Liver (tissue), 3 donors: ENCODE data around the gene POTEH.
"Not testable (repeated sequence)": the region's sequence is repeated elsewhere in the genome, so short reads cannot be mapped to it uniquely, and the experiment has no call there.

Experiments
- EGR1 ChIP-seq, 2 donors: IDR thresholded peaks; 2 replicates each; pipeline ENCODE4 v1.6.1; 2016 to 2018; ENCODE audit warnings: antibody characterized with exemption in 2 of 2, low read depth in 2 of 2
- GABPA ChIP-seq, 2 donors: IDR thresholded peaks in 1 of 2; conservative IDR thresholded peaks in 1 of 2; 2 replicates each; pipeline ENCODE4 v1.6.1; 2016; ENCODE audit warnings: antibody characterized with exemption in 2 of 2, mild to moderate bottlenecking in 1 of 2, moderate library complexity in 1 of 2
- HNF4A ChIP-seq, 2 donors: conservative IDR thresholded peaks; 2 replicates each; pipeline ENCODE4 v1.6.1; 2016; ENCODE audit warnings: antibody characterized with exemption in 2 of 2, mild to moderate bottlenecking in 2 of 2
- JUND ChIP-seq, 2 donors: IDR thresholded peaks; 2 replicates each; pipeline ENCODE4 v1.6.1; 2016; ENCODE audit warnings: antibody characterized with exemption in 2 of 2
- NR2F2 ChIP-seq: IDR thresholded peaks from 2 replicates; pipeline ENCODE4 v1.6.1; 2016; ENCODE audit warnings: antibody characterized with exemption
- RAD21 ChIP-seq, 2 donors: IDR thresholded peaks; 2 replicates each; pipeline ENCODE4 v1.6.1; 2016; ENCODE audit warnings: antibody characterized with exemption in 2 of 2, mild to moderate bottlenecking in 2 of 2
- RXRA ChIP-seq, 2 donors: IDR thresholded peaks; 2 replicates each; pipeline ENCODE4 v1.6.1; 2017 to 2018; ENCODE audit warnings: antibody characterized with exemption in 2 of 2, mild to moderate bottlenecking in 1 of 2
- SP1 ChIP-seq: IDR thresholded peaks from 2 replicates; pipeline ENCODE4 v1.6.1; 2018; ENCODE audit warnings: antibody characterized with exemption, mild to moderate bottlenecking
- TAF1 ChIP-seq: conservative IDR thresholded peaks from 2 replicates; pipeline ENCODE4 v1.6.1; 2016; ENCODE audit warnings: antibody characterized with exemption, mild to moderate bottlenecking
- YY1 ChIP-seq: IDR thresholded peaks from 2 replicates; pipeline ENCODE4 v1.6.1; 2016; ENCODE audit warnings: antibody characterized with exemption, mild to moderate bottlenecking
- TF ChIP-seq, protein P1 (sequence below): fragments of 150-350 bp; IDR thresholded peaks from 2 replicates; pipeline ENCODE4 v1.5.1; 2017; ENCODE audit warnings: improper control_type of control experiment, low read depth, low read length; ENCODE audit not compliant: missing input control
- TF ChIP-seq, protein P2 (sequence below): IDR thresholded peaks from 2 replicates; pipeline ENCODE4 v1.6.1; 2016; ENCODE audit warnings: antibody characterized with exemption, mild to moderate bottlenecking
- TF ChIP-seq, protein P3 (sequence below): IDR thresholded peaks from 2 replicates; pipeline ENCODE4 v1.6.1; 2016; ENCODE audit warnings: antibody characterized with exemption
- TF ChIP-seq, protein P4 (sequence below): IDR thresholded peaks from 2 replicates; pipeline ENCODE4 v1.6.1; 2016; ENCODE audit warnings: antibody characterized with exemption
- donor health status: healthy.
- donor health status: healthy.

DNA sequence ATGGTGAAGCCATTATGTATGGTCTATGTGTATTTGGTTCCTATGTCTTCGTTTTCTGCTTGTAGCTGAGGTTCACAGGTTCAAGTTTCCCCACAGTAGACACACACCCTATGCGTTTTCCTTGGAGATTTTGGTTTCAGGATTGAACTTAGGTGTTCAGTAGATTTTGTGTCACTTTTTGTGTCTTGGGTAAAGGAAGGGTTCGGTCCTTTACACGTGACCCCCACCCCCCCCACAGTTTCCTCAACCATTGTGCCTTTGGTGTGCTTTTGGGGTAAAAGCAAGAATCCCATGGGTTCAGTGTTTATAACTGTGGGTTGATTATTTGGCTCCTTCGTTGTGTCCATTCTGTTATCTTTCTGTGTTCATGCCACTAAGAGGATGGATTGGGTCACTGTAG, 24.3 kb upstream of the POTEH start:
- not testable (repeated sequence) for TF ChIP-seq JUND (IDR thresholded peaks at IDR 0.05); TAF1; YY1; GABPA (IDR thresholded peaks at IDR 0.05 in 1 of 2, conservative IDR thresholded peaks at IDR 0.05 in 1 of 2); SP1; HNF4A (conservative IDR thresholded peaks at IDR 0.05); RAD21 (IDR thresholded peaks at IDR 0.05); NR2F2; RXRA (IDR thresholded peaks at IDR 0.05); EGR1 (IDR thresholded peaks at IDR 0.05; ENCODE audit: low read depth in 2 of 2)
- TF ChIP-seq, protein P1, sequence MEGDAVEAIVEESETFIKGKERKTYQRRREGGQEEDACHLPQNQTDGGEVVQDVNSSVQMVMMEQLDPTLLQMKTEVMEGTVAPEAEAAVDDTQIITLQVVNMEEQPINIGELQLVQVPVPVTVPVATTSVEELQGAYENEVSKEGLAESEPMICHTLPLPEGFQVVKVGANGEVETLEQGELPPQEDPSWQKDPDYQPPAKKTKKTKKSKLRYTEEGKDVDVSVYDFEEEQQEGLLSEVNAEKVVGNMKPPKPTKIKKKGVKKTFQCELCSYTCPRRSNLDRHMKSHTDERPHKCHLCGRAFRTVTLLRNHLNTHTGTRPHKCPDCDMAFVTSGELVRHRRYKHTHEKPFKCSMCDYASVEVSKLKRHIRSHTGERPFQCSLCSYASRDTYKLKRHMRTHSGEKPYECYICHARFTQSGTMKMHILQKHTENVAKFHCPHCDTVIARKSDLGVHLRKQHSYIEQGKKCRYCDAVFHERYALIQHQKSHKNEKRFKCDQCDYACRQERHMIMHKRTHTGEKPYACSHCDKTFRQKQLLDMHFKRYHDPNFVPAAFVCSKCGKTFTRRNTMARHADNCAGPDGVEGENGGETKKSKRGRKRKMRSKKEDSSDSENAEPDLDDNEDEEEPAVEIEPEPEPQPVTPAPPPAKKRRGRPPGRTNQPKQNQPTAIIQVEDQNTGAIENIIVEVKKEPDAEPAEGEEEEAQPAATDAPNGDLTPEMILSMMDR, result not testable (repeated sequence)
- TF ChIP-seq, protein P2, sequence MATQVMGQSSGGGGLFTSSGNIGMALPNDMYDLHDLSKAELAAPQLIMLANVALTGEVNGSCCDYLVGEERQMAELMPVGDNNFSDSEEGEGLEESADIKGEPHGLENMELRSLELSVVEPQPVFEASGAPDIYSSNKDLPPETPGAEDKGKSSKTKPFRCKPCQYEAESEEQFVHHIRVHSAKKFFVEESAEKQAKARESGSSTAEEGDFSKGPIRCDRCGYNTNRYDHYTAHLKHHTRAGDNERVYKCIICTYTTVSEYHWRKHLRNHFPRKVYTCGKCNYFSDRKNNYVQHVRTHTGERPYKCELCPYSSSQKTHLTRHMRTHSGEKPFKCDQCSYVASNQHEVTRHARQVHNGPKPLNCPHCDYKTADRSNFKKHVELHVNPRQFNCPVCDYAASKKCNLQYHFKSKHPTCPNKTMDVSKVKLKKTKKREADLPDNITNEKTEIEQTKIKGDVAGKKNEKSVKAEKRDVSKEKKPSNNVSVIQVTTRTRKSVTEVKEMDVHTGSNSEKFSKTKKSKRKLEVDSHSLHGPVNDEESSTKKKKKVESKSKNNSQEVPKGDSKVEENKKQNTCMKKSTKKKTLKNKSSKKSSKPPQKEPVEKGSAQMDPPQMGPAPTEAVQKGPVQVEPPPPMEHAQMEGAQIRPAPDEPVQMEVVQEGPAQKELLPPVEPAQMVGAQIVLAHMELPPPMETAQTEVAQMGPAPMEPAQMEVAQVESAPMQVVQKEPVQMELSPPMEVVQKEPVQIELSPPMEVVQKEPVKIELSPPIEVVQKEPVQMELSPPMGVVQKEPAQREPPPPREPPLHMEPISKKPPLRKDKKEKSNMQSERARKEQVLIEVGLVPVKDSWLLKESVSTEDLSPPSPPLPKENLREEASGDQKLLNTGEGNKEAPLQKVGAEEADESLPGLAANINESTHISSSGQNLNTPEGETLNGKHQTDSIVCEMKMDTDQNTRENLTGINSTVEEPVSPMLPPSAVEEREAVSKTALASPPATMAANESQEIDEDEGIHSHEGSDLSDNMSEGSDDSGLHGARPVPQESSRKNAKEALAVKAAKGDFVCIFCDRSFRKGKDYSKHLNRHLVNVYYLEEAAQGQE, result not testable (repeated sequence)
- TF ChIP-seq, protein P3, sequence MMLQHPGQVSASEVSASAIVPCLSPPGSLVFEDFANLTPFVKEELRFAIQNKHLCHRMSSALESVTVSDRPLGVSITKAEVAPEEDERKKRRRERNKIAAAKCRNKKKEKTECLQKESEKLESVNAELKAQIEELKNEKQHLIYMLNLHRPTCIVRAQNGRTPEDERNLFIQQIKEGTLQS, result not testable (repeated sequence)
- TF ChIP-seq, protein P4, sequence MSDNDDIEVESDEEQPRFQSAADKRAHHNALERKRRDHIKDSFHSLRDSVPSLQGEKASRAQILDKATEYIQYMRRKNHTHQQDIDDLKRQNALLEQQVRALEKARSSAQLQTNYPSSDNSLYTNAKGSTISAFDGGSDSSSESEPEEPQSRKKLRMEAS, result not testable (repeated sequence)
